Coronary artery (tissue), 2 donors: ENCODE results near the gene CSNK2A1.

Experiments
- DNase-seq: peaks from one replicate; pipeline ENCODE4 v3.0.0-alpha.2; 2017; ENCODE audit warnings: low spot score
- H3K27ac ChIP-seq, 2 donors: fragments of 200-600 bp; sonication (generic); one replicate each; pipeline ENCODE4 v1.5.1; 2016 to 2019
- H3K4me3 ChIP-seq: fragments of 200-600 bp; sonication (generic); 2 replicates; pipeline ENCODE4 v1.5.1; 2016; ENCODE audit warnings: mild to moderate bottlenecking, moderate library complexity
- TF ChIP-seq, protein P1 (sequence below): fragments of 200-600 bp; sonication (generic); IDR thresholded peaks from one replicate; pipeline ENCODE4 v1.5.1; 2019; ENCODE audit warnings: antibody characterized with exemption

CSNK2A1 gene

DNA sequence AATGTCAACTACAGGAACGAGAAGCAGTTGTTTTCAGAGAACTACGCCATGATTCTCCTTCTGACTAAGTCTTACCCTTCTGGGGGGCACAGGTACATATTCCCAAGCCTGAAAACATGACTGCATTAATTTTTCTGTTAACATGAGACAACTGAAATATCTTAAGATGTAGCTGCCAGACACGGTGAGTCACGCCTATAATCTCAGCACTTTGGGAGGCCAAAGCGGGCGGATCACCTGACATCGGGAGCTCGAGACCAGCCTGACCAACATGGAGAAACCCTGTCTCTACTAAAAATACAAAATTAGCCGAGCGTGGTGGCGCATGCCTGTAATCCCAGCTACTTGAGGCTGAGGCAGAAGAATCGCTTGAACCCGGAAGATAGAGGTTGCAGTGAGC lies 103.0 kb downstream of the CSNK2A1 start:
- Histone ChIP-seq H3K27ac (no peak overlapping the region), H3K4me3 (no peak overlapping the region)
- DNase-seq, result no peak
- TF ChIP-seq, protein P1, sequence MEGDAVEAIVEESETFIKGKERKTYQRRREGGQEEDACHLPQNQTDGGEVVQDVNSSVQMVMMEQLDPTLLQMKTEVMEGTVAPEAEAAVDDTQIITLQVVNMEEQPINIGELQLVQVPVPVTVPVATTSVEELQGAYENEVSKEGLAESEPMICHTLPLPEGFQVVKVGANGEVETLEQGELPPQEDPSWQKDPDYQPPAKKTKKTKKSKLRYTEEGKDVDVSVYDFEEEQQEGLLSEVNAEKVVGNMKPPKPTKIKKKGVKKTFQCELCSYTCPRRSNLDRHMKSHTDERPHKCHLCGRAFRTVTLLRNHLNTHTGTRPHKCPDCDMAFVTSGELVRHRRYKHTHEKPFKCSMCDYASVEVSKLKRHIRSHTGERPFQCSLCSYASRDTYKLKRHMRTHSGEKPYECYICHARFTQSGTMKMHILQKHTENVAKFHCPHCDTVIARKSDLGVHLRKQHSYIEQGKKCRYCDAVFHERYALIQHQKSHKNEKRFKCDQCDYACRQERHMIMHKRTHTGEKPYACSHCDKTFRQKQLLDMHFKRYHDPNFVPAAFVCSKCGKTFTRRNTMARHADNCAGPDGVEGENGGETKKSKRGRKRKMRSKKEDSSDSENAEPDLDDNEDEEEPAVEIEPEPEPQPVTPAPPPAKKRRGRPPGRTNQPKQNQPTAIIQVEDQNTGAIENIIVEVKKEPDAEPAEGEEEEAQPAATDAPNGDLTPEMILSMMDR, result no peak

DNA sequence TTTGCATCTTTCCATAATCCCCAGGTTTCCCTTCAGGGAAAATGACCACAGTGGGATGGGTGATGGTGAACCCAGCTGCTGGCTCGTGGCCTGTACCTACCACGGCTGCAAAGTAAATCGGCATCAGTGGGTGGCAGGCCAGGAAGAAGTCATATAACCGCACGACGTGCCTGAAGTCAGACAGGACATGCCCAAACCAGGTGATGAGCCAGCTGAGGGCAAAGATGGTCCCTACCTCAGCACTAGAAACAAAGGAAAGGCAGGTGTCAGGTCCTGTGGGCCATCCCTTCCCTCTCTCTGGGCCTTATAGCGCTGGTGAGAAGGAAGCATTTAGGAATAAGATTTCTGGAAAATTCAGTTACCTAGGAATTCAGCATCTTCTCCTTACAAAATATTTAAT lies 103.4 kb downstream of the CSNK2A1 start:
- Histone ChIP-seq H3K4me3 (no peak overlapping the region), H3K27ac (no peak overlapping the region)
- TF ChIP-seq, protein P1, result no peak
- DNase-seq, result no peak

DNA sequence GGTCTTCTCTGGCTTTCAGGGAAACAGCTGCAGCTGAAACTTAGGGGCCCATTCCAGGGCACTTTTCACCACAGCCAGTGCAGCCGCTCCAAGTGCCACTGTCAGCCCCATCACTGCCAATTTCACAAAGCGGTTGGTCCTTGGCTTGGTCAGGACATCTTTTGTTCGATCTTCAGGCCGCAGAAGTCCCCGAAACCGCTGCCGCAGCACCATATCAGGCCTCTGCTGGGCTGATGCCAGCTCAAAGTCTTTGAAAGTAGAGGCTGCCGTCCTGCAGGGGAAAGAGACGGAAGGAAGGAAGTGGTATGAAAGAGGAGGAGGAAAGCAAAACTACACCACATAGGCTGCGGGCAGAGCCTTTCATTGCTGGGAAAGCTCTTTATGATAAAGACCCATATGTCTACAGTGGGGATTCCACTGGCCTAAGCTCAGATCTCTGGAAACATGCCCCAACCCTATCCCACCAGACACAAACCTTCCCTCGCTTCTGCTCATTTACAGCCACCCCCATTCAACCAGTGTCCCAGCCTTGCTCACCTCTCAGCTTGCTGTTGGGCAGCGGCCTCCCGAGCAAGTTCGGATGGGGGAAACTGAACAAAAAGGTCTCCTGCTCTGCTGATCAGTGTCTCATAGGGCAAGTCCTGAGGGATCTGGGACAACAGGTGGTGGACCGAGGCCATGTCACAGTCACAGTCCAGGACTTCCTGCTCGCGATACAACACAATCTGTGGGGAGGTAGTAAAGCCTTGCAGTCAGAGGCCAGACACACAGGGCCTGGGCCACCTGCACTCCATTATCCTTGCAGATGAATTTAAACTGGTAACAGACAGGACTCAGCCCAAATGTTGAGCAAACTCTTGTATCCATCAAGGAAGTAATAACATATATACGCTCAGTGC lies 104.8 kb downstream of the CSNK2A1 start:
- DNase-seq, result no peak
- H3K4me3 ChIP-seq, result no peak overlapping the region
- H3K27ac ChIP-seq, result no peak overlapping the region
- TF ChIP-seq, protein P1, result no peak

DNA sequence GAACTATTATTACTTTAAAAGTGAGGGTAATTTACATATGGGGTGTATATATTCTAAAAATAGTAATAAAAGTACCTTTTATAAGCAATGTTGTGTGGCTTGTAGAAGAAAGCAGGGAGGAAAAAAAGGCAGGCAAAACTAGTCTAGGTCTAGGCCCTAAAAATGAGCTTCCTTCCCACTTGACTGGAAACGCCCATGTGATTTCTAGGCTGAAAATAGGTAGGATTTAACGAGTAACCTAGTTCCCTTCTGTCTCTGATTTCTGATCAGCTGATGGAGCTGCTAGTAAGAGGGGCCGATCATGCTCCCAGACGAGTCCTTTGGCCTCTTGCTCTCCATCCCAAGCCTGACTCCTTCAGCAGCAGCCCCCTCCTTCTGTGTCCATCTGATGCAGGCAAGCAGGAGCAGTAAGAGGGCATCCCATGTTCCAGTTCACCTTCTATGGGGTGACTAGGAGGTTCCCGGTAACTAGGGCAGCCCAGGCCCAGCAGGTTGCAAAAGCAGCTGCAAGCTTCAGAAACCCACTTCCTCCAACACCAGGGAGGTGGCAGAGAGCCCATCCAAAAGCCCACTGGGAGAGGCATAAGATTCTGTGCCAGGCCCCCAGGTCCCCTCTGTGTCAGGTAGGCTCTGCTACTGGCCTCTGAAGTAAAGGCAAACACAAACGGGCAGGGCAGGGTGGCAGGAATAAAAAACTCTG lies 105.7 kb downstream of the CSNK2A1 start:
- no peak for DNase-seq
- TF ChIP-seq, protein P1, result no peak
- Histone ChIP-seq H3K4me3 (no peak overlapping the region), H3K27ac (no peak overlapping the region)

DNA sequence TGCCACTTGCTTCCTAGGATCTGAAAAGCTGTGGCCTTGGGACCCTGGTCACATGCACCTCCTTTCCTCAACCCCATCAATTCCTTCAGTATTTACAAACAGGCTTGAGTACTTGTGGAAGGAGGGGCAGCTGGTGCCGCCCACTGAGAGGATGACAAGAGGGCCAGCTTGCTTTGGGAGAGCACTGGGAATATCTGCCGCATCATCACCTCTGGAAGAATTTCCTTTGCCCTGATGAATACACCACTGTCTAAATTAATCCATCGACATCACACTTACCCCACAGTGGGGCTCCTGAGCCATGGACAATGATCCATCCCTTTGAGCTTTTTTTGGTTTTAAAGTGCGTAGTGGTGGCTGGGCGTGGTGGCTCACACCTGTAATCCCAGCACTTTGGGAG lies 107.1 kb downstream of the CSNK2A1 start:
- H3K4me3 ChIP-seq, result no peak overlapping the region
- H3K27ac ChIP-seq, result no peak overlapping the region
- TF ChIP-seq, protein P1, result no peak
- no peak for DNase-seq

DNA sequence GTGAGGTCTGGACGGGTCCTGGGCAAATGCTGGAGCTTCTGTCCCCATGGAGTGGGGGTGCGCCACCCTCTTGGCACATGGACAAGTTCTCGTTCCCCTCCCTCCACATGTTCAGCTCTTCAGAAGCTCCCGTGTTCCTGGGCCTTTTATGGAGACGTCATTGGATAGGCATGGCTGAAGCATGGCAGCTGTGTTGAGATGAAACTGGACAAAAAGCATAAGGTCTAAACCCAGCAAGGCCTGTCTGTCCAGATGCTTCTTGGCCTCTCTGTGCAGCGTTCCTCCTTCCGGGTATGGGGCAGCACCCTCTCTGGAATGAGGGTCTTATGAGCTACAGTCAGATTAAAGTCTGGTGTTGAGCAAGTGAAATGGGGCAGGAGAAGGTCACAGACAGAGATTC lies 108.0 kb downstream of the CSNK2A1 start:
- DNase-seq, result no peak
- Histone ChIP-seq H3K27ac (no peak overlapping the region), H3K4me3 (no peak overlapping the region)
- TF ChIP-seq, protein P1, result no peak
